NOMO-1 treated with dmso at 0.1 percent for 144 hours (cell line): ENCODE measurements around the gene DAPK1.

Experiments used
- DNase-seq: peaks from one replicate; lab custom pipeline; 2025; ENCODE audit not compliant: unreplicated experiment; lab: John Stamatoyannopoulos, UW

Gene DAPK1

DNA sequence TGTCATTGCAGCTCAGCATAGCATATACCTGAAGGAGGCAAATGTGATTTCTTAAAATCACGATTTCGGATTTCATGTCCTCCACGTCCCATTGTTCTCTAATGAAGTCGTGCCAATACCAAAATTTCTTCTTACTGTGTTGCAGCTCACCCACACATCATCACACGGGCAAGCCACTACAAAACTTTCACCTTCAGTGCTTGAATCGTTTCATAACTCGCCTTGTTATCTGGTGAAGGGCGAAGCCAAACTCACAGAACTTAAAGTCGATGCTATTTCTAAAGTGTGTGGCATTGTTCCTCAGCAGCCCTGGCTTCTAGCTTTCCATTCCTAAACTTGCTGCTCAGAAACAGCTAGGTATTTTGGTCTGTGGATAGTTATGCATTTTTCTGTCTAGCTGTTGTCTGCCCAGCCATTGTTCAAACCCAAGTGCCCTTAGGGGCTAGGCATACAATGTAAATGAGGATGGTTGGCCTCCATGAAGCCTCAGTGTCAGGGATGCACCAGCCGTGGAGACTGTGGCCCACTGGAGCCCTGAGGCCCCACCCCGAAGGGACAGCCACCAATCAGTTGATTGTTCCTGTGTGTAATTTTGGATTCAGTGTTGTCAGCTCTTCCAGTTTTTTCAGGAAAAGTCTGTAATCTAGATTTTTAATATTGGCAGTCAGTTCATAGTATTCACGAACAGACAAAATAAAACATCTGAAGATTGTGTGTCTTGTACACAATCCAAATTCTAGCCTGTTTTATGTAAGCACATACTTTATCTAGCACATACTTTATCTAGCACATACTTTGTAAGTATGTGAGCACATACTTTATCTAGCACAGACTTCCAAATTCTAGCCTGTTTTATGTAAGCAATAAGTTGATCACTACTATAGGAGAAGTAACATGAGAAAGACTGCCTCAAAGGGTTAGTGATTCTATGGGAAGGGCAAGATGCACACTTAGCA, 112.8 kb downstream of the DAPK1 start:
- no peak for DNase-seq

DNA sequence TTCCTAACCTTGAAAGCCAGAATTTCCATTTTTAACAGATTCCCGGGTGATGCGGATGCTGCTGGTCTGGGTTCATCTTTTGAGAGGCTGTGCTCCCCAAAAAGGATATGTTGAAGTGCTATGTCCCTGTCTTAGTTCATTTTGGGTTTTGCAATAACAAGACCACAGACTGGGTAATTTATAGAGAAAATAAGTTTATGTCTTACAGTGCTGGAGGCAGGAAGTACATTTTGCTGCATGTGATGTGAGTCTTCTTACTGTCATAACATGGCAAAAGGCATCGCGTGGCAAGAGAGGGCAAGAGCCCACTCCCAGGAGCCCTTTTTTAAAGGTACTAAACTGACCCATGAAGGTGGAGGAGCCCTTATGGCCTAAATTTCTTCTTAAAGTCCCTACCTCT, 114.1 kb downstream of the DAPK1 start:
- DNase-seq: peak; percentile 24

DNA sequence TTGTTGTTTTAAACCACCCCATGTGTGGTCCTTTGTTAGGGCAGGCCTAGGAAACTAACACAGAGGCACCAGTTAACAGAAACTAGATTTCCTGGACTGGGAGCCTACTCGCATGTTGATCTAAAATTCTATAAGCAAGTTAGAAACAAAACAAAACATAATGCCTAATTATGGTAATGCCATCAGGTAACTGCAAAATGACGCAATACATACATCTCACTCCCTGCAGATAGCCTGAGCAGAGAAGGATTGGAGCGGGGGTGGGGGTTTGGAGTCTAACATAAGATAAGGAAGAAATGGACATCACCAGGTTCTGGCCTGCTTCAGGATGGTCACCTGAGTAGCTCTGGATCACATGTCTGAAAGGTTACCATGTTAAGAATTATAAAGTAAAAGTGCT, 114.9 kb downstream of the DAPK1 start:
- no peak for DNase-seq

DNA sequence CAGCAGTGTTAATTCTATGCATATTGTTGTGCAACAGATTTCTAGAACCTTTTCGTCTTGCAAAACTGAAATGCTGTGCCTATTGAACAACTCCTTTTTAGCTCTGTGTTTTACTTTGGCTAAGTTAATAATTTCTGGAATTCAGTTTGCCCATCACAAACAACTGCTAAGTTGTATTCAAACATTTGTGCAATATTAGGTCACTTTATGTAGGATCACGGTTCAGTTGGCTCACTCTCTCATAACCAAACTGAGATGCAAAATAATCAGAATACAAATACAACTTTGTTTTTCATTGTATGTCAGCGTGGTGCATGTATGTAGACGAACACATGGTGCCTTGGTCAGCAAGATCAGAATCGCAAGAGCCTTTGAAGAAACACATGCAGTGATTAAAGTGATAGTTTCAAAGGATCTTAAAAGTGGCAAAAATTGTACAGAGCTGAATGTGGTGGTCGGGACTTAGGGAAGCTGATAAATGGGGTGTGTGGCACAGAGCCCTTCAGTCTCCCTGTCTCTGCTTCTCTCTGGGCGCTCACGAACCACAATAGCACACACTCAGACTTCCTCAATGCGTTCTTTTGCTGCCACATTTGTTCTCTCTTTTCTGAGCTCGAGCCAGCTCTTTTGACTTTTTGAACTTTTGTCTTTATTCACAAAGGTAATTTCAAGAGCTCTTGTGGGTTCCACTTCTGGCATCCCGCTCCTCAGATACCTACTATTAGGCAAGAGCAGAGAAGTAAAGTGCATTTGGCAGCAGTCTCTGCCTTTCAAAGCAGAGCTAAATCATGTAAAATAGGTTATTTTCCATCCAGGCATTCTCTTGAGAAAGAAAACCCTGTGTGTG, 115.8 kb downstream of the DAPK1 start:
- no peak for DNase-seq

DNA sequence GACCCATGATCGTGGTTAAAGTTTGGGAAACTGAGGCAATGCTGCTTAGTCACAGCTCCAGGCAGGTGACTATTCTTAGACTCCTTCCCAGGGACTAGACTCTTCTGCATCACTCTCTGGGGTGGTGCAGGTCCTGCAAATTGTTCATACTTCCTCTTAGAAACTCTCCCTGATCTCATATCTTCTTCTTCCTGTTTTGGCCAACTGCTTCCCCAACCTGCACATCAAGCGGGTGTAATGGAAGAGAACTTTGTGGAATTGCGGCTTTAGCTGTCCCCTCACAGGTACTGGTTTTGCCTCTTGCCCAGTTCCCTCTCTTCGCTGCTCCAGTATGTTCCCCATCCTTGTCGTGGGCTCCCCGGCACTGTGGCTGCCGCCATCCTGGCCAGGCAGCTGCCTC, 116.7 kb downstream of the DAPK1 start:
- DNase-seq: peak; percentile 58

DNA sequence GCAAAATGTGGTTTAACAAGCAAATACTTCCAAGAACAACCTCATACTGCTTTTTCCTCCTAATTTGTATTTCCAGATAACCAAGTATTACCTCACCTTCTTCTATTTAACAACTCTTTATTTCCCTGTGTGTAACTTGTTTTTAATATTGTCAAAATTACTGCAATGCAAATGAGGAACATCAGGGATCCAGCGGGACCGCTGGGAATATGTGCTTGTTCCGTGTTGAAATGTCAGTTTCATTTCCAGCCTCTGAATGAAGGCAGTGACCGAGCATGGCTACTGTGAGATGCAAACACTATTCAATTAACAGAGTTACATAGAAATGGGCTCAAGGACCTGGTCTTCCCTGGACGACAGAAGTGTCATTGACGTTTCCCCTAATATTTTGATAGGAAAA, 117.5 kb downstream of the DAPK1 start:
- DNase-seq: no peak

DNA sequence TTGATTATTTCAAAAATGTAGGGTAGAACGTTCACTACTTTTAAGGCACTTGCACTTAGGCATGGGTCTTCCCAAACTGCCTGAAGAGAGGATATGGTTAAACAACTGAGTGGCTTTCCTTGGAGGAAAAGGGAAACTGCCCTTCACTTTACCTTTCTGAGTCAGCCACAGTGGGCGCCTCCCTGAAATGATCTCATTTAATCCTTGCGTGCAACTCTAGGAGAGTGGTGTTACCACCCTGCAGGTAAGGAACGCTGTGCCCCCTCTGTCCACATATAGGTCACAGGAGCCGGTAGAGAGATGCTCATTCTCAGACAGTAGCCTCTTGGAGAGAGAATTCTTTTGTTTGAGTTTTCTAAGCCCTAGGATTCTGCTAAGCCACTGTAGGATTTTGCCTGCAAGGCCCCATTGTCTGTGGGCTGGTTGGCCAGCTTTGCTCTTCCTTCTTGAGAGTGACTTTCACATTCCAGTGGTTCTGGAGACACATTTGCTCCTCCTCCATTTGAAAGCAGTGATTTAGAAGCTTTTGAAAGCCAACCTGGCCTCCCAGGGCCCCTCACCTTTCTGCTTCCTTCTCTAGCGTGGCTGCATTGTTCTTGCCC, 118.0 kb downstream of the DAPK1 start:
- DNase-seq: no peak

DNA sequence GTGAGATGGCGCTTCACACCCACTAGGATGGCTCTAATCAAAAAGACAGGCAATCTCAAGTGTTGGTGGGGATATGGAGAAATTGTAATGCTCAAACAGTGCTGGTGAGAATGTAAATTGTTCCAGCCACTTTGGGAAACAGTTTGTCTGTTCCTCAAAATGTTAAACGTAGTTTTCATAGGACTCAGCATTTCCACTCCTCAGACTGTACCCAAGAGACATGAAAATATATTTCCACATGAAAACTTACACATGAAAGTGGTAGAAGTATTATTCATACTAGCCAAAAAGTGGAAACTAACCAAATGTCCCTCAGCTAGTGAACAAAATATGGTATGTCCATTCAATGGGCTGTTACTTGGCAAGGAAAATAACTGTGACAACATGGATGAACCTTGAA, 120.6 kb downstream of the DAPK1 start:
- no peak for DNase-seq

DNA sequence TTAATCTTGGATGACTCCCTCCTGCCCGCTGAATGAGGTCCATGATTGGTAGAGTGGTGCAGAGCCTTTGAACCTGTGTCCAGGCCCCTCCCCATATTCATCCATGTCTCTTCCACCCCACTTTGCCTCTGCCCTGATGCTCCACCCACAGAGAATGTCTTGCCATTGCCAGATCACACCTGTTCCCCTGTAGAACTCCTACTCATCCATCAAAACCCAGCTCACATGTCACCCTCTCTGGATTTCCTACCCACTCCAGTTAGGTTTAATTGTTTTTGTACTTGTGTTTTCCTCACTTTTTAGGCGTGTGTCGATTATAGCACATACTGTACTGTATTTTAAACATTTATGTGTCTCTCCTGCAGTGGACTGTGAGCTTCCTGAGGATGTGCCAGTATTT, 121.3 kb downstream of the DAPK1 start:
- DNase-seq: no peak

DNA sequence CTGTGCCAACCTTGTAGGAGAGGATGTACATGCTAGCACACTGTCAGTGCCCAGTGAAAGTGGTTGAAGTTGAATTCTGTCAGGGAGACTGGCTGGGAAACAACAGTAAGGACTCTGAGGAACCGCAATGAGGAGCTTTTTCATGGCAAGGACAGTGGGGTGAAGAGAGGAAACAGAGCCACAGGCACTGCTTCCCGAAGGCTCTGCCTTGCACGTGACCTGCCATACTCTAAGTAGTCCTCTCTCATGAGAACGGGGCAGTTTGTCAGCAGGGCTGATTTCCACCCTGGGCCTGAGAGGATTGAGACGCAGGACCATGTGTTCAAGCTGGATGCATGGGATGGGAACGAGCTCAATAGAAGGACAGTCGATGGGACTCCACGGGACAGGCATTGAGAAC, 121.7 kb downstream of the DAPK1 start:
- DNase-seq: no peak

DNA sequence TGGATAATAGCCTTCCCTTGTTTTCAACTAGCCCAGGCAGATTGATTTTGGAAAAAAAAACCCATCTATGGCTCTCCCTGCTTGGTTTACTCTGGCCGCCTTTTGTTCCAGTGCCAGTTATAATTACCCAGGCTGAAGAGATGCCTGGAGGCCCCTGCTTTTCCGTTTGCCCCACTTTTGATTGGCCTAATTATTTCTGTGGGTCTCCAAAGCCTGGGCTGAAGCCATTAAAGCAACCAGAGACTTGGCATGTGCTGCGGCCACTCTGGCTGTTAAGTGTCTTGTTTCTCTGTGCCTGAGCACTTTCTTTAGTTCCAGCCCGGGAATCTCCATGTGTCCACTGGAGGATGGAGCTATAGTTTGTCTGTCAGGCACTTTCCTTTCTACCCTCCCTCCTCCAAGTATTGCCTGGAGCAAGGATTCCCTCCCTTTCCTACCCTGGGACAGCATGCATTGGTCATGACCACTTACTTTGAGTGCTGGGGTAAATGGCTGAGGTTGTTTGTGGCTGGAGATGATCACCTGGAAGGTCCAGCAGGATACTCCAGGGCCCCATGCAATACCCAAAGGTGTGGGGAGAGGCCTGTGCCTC, 123.2 kb downstream of the DAPK1 start:
- DNase-seq: no peak

DNA sequence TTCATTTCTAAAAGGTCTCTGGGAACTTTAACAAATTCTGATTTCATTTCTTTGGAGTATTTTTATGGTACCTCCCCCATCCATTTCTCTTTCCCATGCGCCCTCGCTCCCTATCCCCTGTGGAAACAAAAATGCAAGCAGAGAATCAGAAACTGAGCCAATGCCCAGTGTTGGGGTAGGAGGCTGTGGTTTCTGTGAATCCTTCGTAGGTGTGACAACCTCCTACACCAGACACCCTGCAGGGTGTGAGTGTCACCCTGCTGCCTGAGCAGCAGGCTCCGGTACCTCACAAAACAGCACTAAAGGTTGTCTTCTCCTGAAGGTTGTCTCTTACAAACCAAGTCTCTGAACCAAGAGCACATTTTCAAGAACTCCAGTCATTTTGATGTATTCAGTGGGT, 124.4 kb downstream of the DAPK1 start:
- no peak for DNase-seq

DNA sequence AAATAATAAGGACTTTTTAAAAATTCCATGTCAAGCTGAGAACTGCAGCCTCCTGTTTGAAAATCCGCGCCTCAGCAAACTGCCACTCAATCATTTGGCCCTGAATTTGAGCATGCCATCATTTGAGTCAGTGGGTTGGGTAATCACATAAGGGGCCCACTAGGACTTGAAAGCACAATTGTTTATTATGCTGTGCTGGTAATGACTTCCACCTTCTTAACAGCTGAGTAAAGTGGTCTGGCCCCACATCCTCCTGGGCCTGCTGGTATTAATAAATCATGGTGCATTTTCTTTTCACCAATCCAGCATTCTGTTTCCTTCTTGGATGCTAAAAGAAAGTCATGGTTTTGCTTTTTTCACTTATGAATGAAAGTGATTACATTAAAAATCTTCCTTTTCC, 125.3 kb downstream of the DAPK1 start:
- DNase-seq: peak; percentile 45

DNA sequence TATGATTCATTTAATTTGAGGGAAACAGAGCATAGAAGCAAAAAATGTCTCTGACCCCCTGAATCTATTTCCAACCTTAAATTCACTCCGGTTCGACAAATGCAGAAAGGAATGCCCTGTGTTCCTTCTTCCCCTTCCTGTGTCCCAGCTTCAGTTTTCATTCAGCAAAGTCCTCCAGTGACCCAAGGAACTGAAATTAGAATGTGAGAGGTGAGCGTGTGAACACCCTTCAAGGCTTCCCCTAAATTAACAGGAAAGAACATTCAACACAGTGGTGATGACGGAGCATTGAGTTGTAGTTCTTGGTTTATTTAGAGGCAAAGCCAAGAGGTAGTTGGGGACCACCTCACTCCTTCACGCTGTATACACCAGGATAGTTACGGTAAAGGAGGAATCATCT, 130.7 kb downstream of the DAPK1 start:
- no peak for DNase-seq

DNA sequence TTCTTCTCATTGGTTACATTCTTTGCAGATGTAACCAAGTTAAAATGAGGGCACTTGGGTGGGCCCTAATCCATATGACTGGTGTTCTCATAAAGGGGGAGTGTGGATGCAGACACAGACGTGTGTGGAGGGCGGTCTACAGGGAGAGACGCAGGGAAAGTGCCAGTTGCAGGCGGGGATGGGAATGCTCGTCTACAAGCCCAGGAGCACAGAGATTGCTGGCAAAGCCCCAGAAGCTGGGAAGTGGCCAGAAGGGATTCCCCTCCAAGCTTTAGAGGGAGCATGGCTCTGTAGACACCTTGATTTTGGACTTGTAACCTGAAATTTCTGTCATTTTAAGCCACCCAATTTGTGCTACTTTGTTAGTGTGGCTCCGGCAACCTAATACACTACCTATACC, 131.4 kb downstream of the DAPK1 start:
- DNase-seq: no peak

DNA sequence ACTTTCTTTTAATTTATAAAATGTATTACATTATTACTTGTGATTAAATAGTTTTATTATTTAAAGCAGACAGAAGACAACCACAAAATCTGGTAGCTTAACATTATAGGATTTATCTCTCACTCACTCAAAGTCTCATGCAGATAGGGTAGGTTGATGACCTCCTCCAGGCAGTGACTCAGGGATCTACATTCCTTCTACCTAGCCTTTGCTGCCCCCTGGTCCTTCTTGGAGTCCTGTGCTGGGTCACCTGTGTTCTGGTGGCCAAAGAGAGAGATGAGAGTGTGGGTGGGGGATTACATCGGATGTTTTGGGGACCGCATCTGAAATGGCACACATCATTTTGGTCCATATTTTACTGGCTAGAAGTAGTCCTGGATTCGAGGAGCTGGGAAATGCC, 132.6 kb downstream of the DAPK1 start:
- no peak for DNase-seq

DNA sequence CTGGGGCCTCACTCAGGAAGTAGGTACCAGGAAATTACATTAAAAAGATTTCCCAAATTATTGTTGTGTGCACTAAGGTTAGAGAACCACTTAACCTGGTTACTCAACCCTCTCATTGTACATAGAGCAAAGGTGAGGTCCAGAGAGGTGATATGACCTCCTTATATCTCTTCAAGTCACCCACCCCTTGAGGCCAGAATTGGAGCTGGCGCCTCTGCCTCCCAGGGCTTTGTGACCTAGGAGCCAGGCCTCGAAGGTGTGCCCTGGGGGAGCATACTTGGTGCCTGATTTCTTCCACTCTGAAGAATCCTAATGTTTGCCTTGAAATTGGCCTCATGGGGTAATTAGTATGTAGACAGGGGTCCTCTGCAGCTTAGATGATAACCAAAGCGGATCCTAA, 133.2 kb downstream of the DAPK1 start:
- DNase-seq: no peak

DNA sequence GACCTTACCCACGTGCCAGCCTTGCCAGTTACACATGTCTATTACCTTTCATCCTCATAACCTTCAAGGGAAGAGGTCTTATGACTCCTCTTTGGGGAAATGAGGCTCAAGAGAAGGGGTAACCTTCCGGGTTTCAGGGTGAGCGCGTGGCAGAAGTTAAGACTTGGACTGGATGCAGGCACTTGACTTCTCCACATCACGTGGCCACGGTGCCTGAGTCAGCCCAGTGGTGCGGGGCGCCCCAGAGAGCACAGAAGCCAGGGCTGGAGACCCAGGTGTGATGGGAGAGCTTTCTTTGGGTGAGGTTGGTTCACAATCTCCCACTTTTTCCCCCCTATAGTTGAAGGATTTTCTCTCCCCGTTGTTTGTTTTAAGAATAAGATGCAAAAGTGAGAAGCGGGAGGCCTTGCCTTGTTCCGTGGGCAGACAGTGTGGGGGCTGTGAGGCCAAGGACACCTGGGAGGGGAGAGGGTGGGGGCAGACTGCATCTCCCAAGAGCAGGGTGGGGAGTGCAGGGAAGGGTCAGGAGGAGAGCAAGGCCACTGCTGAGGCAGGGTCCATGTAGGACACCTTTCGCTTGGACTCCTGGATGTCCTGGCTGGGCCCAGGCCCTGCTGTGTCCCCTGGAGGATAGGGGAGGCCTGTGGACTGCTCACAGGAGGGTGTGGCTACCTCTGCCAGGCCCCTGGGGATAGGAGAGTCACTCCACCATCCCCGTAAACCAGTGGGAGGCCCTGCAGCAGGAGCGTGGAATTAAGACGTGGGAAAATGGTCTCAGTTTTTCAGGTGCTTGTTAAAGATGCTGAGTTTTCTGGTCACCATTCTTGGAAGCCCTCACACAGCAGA, 138.2 kb downstream of the DAPK1 start:
- DNase-seq: no peak

DNA sequence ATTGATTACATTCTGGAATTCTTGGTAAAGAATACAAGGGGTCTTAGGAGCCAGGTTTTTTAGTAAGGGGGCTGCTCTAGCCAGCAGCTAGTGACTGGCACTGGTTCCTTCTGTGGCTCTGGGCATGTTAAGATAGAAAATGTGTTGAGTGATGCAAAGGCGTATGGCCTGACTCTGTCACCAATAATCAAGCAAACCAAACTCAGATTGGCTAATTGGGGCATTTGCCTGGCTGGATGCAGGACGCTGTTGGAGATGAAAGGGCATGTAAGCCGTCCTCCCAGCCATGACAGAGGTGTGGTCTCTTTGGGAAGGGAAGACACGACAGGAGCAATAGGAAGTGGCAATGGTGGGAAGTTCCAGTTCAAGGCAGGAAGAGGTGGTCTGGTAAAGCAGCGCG, 140.6 kb downstream of the DAPK1 start:
- DNase-seq: no peak

DNA sequence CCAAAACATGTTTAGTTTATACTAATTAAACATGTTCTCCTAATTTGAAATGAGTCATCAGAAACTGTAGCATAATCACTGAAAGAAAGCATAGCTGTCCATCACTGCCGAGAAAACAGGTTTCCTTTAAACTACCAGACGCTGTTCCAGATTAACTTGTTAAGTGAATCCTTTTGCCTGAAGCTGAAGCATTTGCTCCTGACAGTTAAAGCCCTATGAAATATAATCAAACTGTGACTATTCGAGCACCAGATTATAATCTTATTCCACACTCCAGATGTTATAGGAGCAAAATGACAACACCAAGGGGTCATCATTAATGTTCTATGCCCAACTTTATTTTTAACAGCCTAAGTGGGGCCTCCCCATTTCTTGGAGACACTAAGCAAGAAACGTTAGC, 142.3 kb downstream of the DAPK1 start:
- DNase-seq: no peak
